ENCODE measurements around the gene CYGB. TPM values are rescaled to one million over a fixed set of nuclear protein-coding genes. Genes with fewer than 3 reads are reported as not detected.

The CYGB gene
- total and polyA plus RNA-seq, 9 of the 15 experiments (the other 6 are each of a cell fraction or from before 2014, with no cell fraction given) = 0.08 to 0.95 (median 0.18) TPM; not detected in 5

DNA sequence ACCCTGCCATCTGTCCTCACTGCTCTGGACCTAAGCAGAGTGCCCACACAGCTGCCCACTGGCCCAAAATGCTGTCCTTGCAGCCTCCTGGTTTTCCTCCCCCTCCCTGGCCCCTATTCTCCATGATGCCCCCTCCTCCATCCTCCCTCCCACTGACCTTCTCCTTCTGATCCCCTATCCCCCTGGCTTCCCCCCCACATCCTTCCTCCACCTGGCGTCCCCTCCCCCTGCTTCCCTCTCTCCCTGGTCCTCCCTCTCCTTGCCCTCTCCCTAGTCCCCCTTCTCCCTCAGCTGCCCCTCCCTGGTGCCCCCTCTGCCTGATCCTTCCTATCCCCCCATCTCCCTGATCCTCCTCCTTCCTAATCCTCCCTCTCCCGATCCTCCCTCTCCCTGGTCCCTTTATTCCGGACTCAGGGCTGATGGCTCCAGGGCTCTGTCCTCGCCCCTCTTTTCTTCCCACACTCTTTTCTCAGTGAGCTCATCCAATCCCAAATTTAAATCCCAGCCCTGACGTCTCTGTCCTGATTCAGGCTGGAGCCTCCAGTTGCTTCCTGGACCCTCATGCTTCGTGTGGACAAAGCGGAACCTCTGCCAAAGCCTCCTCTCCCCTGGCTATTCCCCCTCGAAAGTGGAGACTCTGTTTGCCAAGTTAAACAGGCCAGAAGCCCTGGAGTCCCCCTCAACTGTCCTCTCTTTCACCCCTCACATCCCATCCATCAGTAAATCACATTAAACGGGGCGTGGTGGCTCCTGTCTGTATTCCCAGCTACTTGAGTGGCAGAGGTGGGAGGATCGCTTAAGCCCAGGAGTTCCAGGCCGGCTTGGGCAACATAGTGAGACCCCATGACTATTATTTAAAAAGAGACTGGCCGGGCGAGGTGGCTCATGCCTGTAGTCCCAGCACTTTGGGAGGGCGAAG lies 18.2 kb downstream of the CYGB start (continued):
- TF ChIP-seq, protein P1, sequence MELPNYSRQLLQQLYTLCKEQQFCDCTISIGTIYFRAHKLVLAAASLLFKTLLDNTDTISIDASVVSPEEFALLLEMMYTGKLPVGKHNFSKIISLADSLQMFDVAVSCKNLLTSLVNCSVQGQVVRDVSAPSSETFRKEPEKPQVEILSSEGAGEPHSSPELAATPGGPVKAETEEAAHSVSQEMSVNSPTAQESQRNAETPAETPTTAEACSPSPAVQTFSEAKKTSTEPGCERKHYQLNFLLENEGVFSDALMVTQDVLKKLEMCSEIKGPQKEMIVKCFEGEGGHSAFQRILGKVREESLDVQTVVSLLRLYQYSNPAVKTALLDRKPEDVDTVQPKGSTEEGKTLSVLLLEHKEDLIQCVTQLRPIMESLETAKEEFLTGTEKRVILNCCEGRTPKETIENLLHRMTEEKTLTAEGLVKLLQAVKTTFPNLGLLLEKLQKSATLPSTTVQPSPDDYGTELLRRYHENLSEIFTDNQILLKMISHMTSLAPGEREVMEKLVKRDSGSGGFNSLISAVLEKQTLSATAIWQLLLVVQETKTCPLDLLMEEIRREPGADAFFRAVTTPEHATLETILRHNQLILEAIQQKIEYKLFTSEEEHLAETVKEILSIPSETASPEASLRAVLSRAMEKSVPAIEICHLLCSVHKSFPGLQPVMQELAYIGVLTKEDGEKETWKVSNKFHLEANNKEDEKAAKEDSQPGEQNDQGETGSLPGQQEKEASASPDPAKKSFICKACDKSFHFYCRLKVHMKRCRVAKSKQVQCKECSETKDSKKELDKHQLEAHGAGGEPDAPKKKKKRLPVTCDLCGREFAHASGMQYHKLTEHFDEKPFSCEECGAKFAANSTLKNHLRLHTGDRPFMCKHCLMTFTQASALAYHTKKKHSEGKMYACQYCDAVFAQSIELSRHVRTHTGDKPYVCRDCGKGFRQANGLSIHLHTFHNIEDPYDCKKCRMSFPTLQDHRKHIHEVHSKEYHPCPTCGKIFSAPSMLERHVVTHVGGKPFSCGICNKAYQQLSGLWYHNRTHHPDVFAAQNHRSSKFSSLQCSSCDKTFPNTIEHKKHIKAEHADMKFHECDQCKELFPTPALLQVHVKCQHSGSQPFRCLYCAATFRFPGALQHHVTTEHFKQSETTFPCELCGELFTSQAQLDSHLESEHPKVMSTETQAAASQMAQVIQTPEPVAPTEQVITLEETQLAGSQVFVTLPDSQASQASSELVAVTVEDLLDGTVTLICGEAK (IDR thresholded peaks at IDR 0.05) = no peak
- TF ChIP-seq, protein P1 (CRISPR knock-in tag; IDR thresholded peaks at IDR 0.05) = no peak
- no peak for TF ChIP-seq ZNF76 (CRISPR knock-in tag; IDR thresholded peaks at IDR 0.05; ENCODE audit: borderline replicate concordance)
- TF ChIP-seq CAMTA2 (CRISPR knock-in tag; conservative IDR thresholded peaks at IDR 0.05) = no peak
- no peak for TF ChIP-seq NCOR1 (IDR thresholded peaks at IDR 0.05)

Measured in K562 (cell line).